Suprapubic skin (tissue), 3 donors: ENCODE measurements around the gene SYT14.

Experiments
- CTCF ChIP-seq, 2 donors: fragments of 200-600 bp in 1 of 2; fragments of 450-650 bp in 1 of 2; sonication (generic) in 1 of 2; IDR thresholded peaks; one replicate each; pipeline ENCODE4 v1.5.1; 2016 to 2019; ENCODE audit warnings: antibody characterized with exemption in 2 of 2, mild to moderate bottlenecking in 1 of 2, moderate library complexity in 1 of 2
- POLR2AphosphoS5 ChIP-seq, 3 donors: sonication (generic); formaldehyde crosslinking; IDR thresholded peaks; one replicate each; pipeline ENCODE4 v1.6.1; 2017; ENCODE audit warnings: antibody characterized with exemption in 3 of 3

DNA sequence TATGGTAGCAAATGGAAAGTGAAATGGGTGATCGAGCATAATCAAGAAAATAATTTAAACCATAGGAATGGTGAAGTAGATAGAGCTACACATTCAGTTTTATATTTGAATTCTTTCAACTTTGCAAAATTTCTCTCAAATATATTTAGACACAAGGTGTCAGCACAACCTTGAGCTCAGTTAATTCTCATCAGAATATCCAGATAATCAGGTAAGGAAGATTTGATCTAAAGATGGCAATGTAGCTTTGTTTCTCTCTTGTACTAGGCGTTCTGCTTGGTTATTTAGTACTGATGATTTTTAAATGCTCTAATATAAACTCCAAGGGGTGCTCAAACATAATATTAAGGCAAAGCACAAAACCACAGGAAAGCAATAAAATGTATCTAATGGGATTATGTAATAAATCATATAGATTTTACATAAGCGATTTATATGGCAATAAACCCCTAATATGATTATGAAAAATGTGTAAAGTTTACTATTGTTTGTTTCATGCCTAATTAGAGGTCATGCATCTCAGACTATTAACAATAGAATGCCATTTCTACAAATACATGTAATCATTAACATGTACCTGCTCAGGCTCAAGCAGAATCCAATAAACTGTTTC, 262.2 kb downstream of the SYT14 start:
- TF ChIP-seq POLR2AphosphoS5 (IDR thresholded peaks at IDR 0.05) (no peak), CTCF (IDR thresholded peaks at IDR 0.05) (no peak)
